Brain microvascular endothelial cell (primary cell): ENCODE measurements around the gene PPP1R1B.
A peak's percentile ranks its signal among the peaks of the same experiment; 100 is the strongest.

Experiments used
- DNase-seq: peaks from one replicate; pipeline ENCODE4 v3.0.0-alpha.2; 2020
- H3K27ac ChIP-seq: fragments of 250-450 bp; sonication (Bioruptor Pico); 2 replicates; pipeline ENCODE4 v1.5.1; 2020; ENCODE audit warnings: mild to moderate bottlenecking, moderate library complexity
- H3K27me3 ChIP-seq: fragments of 250-450 bp; sonication (Bioruptor Pico); replicated peaks from 2 replicates; pipeline ENCODE4 v1.5.1; 2020; ENCODE audit warnings: mild to moderate bottlenecking
- H3K36me3 ChIP-seq: fragments of 250-450 bp; sonication (Bioruptor Pico); replicated peaks from 2 replicates; pipeline ENCODE4 v1.5.1; 2020; ENCODE audit warnings: mild to moderate bottlenecking
- H3K4me3 ChIP-seq: 2 replicates; pipeline ENCODE4 v1.5.1; 2011; ENCODE audit warnings: low read depth, mild to moderate bottlenecking, control low read depth, low read length, moderate library complexity
- in situ Hi-C: cut with HindIII; loops from 2 replicates; pipeline ENCODE4 v1.10.0; 2017; ENCODE audit warnings: low sequenced_read_pairs, low pct_ligation_motif_present
- TF ChIP-seq, protein P1 (sequence below): IDR thresholded peaks from 2 replicates; pipeline ENCODE4 v1.5.1; 2011; ENCODE audit warnings: low read depth, mild to moderate bottlenecking, moderate library complexity, low read length, control low read depth, inconsistent platforms; ENCODE audit errors: missing control alignments

PPP1R1B gene

GRCh38 chr17:39667262-39667944, 40.7 kb downstream of the PPP1R1B start:
- in situ Hi-C loops = no loop called here
- Histone ChIP-seq H3K27me3 (peaks cover 16% of the 10 kb centered on the region), H3K27ac (no peak overlapping the region), H3K4me3 (no peak overlapping the region), H3K36me3 (peaks cover 7% of the 10 kb centered on the region)
- DNase-seq = no peak
- TF ChIP-seq, protein P1, sequence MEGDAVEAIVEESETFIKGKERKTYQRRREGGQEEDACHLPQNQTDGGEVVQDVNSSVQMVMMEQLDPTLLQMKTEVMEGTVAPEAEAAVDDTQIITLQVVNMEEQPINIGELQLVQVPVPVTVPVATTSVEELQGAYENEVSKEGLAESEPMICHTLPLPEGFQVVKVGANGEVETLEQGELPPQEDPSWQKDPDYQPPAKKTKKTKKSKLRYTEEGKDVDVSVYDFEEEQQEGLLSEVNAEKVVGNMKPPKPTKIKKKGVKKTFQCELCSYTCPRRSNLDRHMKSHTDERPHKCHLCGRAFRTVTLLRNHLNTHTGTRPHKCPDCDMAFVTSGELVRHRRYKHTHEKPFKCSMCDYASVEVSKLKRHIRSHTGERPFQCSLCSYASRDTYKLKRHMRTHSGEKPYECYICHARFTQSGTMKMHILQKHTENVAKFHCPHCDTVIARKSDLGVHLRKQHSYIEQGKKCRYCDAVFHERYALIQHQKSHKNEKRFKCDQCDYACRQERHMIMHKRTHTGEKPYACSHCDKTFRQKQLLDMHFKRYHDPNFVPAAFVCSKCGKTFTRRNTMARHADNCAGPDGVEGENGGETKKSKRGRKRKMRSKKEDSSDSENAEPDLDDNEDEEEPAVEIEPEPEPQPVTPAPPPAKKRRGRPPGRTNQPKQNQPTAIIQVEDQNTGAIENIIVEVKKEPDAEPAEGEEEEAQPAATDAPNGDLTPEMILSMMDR = no peak

- peak; percentile 9 for DNase-seq
- TF ChIP-seq, protein P1 = peak; percentile 75
Measured at GRCh38 chr17:39667945-39668924, 41.5 kb downstream of the PPP1R1B start, which contains the start of gene PNMT. TSS of gene PNMT (plus strand) at chr17:39668453. CDS start at chr17:39668476, 23 bp downstream.

DNA sequence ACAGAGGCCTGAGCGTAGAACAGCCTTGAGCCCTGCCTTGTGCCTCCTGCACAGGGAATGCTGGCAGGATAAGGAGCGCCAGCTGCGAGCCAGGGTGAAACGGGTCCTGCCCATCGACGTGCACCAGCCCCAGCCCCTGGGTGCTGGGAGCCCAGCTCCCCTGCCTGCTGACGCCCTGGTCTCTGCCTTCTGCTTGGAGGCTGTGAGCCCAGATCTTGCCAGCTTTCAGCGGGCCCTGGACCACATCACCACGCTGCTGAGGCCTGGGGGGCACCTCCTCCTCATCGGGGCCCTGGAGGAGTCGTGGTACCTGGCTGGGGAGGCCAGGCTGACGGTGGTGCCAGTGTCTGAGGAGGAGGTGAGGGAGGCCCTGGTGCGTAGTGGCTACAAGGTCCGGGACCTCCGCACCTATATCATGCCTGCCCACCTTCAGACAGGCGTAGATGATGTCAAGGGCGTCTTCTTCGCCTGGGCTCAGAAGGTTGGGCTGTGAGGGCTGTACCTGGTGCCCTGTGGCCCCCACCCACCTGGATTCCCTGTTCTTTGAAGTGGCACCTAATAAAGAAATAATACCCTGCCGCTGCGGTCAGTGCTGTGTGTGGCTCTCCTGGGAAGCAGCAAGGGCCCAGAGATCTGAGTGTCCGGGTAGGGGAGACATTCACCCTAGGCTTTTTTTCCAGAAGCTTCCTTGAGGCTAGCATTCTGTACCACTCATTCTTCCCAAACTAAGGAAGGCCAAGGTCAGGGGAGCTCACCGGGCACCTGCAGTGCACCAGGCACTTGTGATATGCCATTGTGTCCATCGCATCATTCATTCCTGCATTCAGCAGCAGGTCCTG, 43.4 kb downstream of the PPP1R1B start:
- in situ Hi-C loops = no loop called here
- no peak overlapping the region for H3K27ac ChIP-seq
- TF ChIP-seq, protein P1 = no peak
- no peak for DNase-seq
- peaks cover 16% of the 10 kb centered on the region for H3K27me3 ChIP-seq
- H3K4me3 ChIP-seq = no peak overlapping the region
- no peaks in the 10 kb centered on the region for H3K36me3 ChIP-seq

More at GRCh38 chr17:39667945-39668924, 41.5 kb downstream of the PPP1R1B start, which contains the start of gene PNMT:
- no peaks in the 10 kb centered on the region for H3K36me3 ChIP-seq
- no peak within 1 kb of the TSS for H3K27ac ChIP-seq
- in situ Hi-C loops = no loop called here
- peaks cover 16% of the 10 kb centered on the region for H3K27me3 ChIP-seq
- peak within 1 kb of the TSS; percentile 20 for H3K4me3 ChIP-seq

DNA sequence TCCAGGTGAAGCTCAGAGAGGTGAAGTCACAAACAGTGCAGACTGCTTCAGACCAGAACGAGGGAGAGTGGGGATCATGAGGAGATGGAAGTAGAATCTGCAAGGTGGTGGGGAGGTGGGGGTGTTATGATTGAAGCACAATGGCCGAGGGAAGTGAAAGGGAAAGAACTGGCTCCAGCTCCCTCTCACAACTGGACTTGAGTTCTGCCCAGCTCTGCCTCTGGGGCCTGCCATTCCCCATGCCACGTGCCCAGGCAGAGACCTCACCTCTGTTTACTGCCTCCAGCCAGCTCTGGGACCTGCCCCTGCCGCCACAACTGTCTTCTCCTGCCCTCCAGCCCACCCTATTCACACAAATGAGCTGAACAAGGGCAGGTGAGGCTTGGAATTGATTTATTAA, 44.0 kb downstream of the PPP1R1B start:
- no peaks in the 10 kb centered on the region for H3K36me3 ChIP-seq
- no peak overlapping the region for H3K4me3 ChIP-seq
- in situ Hi-C loops = no loop called here
- peaks cover 16% of the 10 kb centered on the region for H3K27me3 ChIP-seq
- no peak for DNase-seq
- H3K27ac ChIP-seq = no peak overlapping the region
- TF ChIP-seq, protein P1 = no peak
